ENCODE data around the gene PIK3R5. TPM values are rescaled to one million over a fixed set of nuclear protein-coding genes. Genes with fewer than 3 reads are reported as not detected.
A peak's percentile ranks its signal among the peaks of the same experiment; 100 is the strongest.

Gene PIK3R5
- total and polyA plus RNA-seq, 2 donors from 2014 or later, result 0.45 to 19.1 TPM

DNA sequence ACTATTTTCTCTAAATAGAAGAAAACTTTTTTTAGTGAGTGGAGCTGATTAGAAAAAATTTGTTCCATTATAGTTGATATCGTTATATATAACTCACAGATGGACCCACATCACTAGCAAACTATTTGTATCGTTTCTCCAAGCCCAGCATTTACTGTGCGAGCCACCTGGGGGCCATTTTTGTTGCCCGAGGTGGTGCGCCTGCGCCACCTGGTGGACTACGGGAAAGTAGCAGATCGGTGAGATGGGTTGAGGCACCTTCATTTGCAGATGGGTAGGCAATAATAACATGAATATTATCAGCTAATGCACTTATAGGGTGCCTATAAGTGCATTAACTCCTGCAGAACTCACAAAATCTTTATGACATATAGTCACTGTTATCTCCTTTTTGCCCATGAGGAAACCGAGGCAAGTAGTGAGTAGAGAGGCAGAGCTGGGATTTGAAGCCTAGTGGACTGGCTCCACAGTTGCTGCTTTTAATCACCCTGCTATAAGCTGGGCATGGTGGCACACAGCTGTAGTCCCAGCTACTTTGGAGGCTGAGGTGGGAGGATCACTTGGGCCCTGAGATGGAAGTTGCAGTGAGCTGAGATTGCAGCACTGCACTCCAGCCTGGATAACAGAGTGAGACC is 32.6 kb upstream of the PIK3R5 start:
- H3K9ac ChIP-seq (ENCODE audit: low read length in 3 of 3), result no peak overlapping the region
- intact Hi-C loops (cut with DNase I), result no loop called here
- H3K4me3 ChIP-seq (ENCODE audit: low read length in 3 of 3), result no peak overlapping the region
- TF ChIP-seq CTCF (IDR thresholded peaks at IDR 0.05; ENCODE audit: borderline replicate concordance, extremely low read depth, insufficient read depth), result peak; percentile 71
- H3K4me1 ChIP-seq (ENCODE audit: control insufficient read depth in 2 of 3, insufficient read depth in 2 of 3, low read depth in 1 of 3, low read length in 3 of 3), result peaks cover 0 to 4% (median 2%) of the 10 kb centered on the region in 3 donors
- no peak for FAIRE-seq
- no peak overlapping the region for H3K27ac ChIP-seq (ENCODE audit: low read depth in 2 of 2, low read length in 2 of 2)
- H3K36me3 ChIP-seq (ENCODE audit: control insufficient read depth in 2 of 3, insufficient read depth in 3 of 3, low read length in 3 of 3), result no peaks in the 10 kb centered on the region
- DNase-seq, result peak in 2 of 5 donors; percentile 49 to 53
- H3K27me3 ChIP-seq (ENCODE audit: control insufficient read depth, insufficient read depth, low read length), result peaks cover 6% of the 10 kb centered on the region
- H3K9me3 ChIP-seq (ENCODE audit: control insufficient read depth in 2 of 3, insufficient read depth in 1 of 3, low read length in 3 of 3), result peaks cover 0 to 2% (median 0%) of the 10 kb centered on the region in 3 donors

DNA sequence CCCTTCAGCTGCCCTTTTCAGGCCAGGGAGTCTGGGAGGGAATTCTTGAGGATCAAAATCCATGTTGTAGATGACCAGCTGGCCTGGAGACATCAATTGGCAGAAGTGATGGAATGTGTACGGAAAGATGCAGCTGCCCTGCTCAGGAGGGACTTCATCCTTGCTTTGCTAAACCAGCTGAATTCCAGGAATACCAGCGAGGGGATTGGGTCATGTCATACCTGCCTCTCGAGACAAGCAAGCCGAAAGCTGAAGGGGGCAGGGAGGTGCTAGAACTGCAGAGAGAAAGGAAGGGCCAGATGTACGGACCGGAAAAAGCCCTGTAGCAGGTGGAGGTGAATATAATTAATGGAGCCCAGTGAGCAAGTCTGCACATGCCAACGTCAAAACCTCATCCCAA is 30.2 kb upstream of the PIK3R5 start:
- H3K27ac ChIP-seq (ENCODE audit: low read depth in 2 of 2, low read length in 2 of 2), result no peak overlapping the region
- no peak for FAIRE-seq
- H3K4me3 ChIP-seq (ENCODE audit: low read length in 3 of 3), result no peak overlapping the region
- no peak overlapping the region for H3K9ac ChIP-seq (ENCODE audit: low read length in 3 of 3)
- no peaks in the 10 kb centered on the region for H3K27me3 ChIP-seq (ENCODE audit: control insufficient read depth, insufficient read depth, low read length)
- no peaks in the 10 kb centered on the region for H3K4me1 ChIP-seq (ENCODE audit: control insufficient read depth in 2 of 3, insufficient read depth in 2 of 3, low read depth in 1 of 3, low read length in 3 of 3)
- peak in 1 of 5 donors; percentile 13 for DNase-seq
- no peak for TF ChIP-seq CTCF (IDR thresholded peaks at IDR 0.05; ENCODE audit: borderline replicate concordance, extremely low read depth, insufficient read depth)
- intact Hi-C loops (cut with DNase I), result no loop called here
- peaks cover 0 to 2% (median 0%) of the 10 kb centered on the region in 3 donors for H3K9me3 ChIP-seq (ENCODE audit: control insufficient read depth in 2 of 3, insufficient read depth in 1 of 3, low read length in 3 of 3)
- no peaks in the 10 kb centered on the region for H3K36me3 ChIP-seq (ENCODE audit: control insufficient read depth in 2 of 3, insufficient read depth in 3 of 3, low read length in 3 of 3)

GRCh38 chr17:8994319-8994718 is 28.8 kb upstream of the PIK3R5 start:
- TF ChIP-seq CTCF (IDR thresholded peaks at IDR 0.05; ENCODE audit: borderline replicate concordance, extremely low read depth, insufficient read depth), result peak; percentile 52
- intact Hi-C loops (cut with DNase I), result no loop called here
- DNase-seq (peak in 4 of 5 donors; percentile 35 to 80 (median 62)), FAIRE-seq (no peak)
- no peak overlapping the region for H3K27ac ChIP-seq (ENCODE audit: low read depth in 2 of 2, low read length in 2 of 2)
- no peak overlapping the region for H3K4me3 ChIP-seq (ENCODE audit: low read length in 3 of 3)
- no peaks in the 10 kb centered on the region for H3K4me1 ChIP-seq (ENCODE audit: control insufficient read depth in 2 of 3, insufficient read depth in 2 of 3, low read depth in 1 of 3, low read length in 3 of 3)
- no peaks in the 10 kb centered on the region for H3K36me3 ChIP-seq (ENCODE audit: control insufficient read depth in 2 of 3, insufficient read depth in 3 of 3, low read length in 3 of 3)
- H3K27me3 ChIP-seq (ENCODE audit: control insufficient read depth, insufficient read depth, low read length), result no peaks in the 10 kb centered on the region
- no peaks in the 10 kb centered on the region for H3K9me3 ChIP-seq (ENCODE audit: control insufficient read depth in 2 of 3, insufficient read depth in 1 of 3, low read length in 3 of 3)
- H3K9ac ChIP-seq (ENCODE audit: low read length in 3 of 3), result no peak overlapping the region
